AG10803 (cell line): ENCODE measurements around the gene NCF4.

Experiments
- DNase-seq: peaks from one replicate; pipeline ENCODE4 v3.0.0; 2010; ENCODE audit warnings: low read depth
- H3K4me3 ChIP-seq: 2 replicates; pipeline ENCODE4 v1.5.1; 2011; ENCODE audit warnings: mild to moderate bottlenecking, low read length, control low read depth
- TF ChIP-seq, protein P1 (sequence below): conservative IDR thresholded peaks from 2 replicates; pipeline ENCODE4 v1.5.1; 2011; ENCODE audit warnings: mild to moderate bottlenecking, low read length, control low read depth, inconsistent platforms

Gene NCF4

DNA sequence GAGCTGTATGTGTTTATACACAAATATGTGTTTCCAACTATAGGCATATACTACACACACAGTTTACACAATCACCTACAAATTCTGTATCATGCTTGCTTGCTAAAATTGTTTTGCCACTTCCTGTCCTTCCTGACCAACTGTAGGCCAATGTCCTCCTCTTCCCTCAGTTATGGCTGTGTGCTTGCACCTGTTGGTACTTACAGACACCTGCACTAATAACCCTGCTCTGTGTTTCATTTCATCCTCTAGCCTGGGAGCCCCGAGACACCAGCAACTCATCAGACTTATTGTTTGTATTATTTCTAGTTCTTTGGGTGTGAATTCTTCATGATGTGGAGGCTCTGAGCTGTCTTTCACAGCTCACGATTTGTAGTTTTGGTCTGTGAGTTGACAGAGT lies 1.8 kb upstream of the NCF4 start:
- no peak for DNase-seq
- TF ChIP-seq, protein P1, sequence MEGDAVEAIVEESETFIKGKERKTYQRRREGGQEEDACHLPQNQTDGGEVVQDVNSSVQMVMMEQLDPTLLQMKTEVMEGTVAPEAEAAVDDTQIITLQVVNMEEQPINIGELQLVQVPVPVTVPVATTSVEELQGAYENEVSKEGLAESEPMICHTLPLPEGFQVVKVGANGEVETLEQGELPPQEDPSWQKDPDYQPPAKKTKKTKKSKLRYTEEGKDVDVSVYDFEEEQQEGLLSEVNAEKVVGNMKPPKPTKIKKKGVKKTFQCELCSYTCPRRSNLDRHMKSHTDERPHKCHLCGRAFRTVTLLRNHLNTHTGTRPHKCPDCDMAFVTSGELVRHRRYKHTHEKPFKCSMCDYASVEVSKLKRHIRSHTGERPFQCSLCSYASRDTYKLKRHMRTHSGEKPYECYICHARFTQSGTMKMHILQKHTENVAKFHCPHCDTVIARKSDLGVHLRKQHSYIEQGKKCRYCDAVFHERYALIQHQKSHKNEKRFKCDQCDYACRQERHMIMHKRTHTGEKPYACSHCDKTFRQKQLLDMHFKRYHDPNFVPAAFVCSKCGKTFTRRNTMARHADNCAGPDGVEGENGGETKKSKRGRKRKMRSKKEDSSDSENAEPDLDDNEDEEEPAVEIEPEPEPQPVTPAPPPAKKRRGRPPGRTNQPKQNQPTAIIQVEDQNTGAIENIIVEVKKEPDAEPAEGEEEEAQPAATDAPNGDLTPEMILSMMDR = no peak
- no peak overlapping the region for H3K4me3 ChIP-seq

- no peak for DNase-seq
- H3K4me3 ChIP-seq = no peak overlapping the region
- TF ChIP-seq, protein P1 = 0 out of 2 replicates have a peak, but pooled peaks have one; percentile 8
These were observed 789 bp upstream of the NCF4 start for GRCh38 chr22:36860017-36860416.

GRCh38 chr22:36860438-36860820 lies 377 bp upstream of the NCF4 start:
- H3K4me3 ChIP-seq = no peak overlapping the region
- DNase-seq = no peak
- TF ChIP-seq, protein P1 = no peak

GRCh38 chr22:36862251-36863242 lies 1.7 kb downstream of the NCF4 start:
- TF ChIP-seq, protein P1 = no peak
- no peak for DNase-seq
- no peak overlapping the region for H3K4me3 ChIP-seq

- TF ChIP-seq, protein P1 = no peak
- H3K4me3 ChIP-seq = no peak overlapping the region
- DNase-seq = no peak
These were observed 2.5 kb downstream of the NCF4 start for GRCh38 chr22:36863281-36863680.

DNA sequence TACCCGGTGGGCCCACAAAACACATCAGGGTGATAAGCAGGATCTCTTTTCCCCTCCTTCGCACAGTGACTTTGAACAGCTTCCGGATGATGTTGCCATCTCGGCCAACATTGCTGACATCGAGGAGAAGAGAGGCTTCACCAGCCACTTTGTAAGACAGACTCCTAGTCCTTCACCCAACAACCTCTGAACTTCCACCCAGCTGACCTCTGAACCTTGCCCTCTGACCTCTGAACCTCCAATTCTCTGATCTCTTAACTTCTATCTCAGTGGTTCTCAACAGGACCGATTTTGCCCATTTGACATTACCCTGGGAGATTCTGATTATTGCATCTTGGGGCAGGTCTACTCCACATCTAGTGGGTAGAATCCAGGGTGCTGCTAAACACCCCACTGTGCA lies 3.2 kb downstream of the NCF4 start:
- TF ChIP-seq, protein P1 = no peak
- H3K4me3 ChIP-seq = no peak overlapping the region
- DNase-seq = no peak

- TF ChIP-seq, protein P1 = no peak
- no peak for DNase-seq
These were observed 3.8 kb downstream of the NCF4 start for GRCh38 chr22:36864454-36865215.

More at GRCh38 chr22:36864454-36865215, 3.8 kb downstream of the NCF4 start:
- no peak overlapping the region for H3K4me3 ChIP-seq
